OCI-LY3 (cell line): ENCODE data around the gene HIC1.

Experiments used
- H2AFZ ChIP-seq: fragments of 200-600, 300-600 bp; shearing (Covaris generic); 2 replicates; pipeline ENCODE4 v1.6.0; 2014; ENCODE audit warnings: antibody characterized with exemption, low read depth, low read length
- H3K27ac ChIP-seq: fragments of 200-600, 300-600 bp; sonication (generic); 2 replicates; pipeline ENCODE4 v1.5.1; 2014; ENCODE audit warnings: mild to moderate bottlenecking, low read length, moderate library complexity, mixed read lengths
- H3K27me3 ChIP-seq: fragments of 200-600, 300-600 bp; sonication (generic); 2 replicates; pipeline ENCODE4 v1.6.1; 2014; ENCODE audit warnings: low read depth, low read length, mixed read lengths
- H3K36me3 ChIP-seq: fragments of 200-600, 300-600 bp; sonication (generic); replicated peaks from 2 replicates; pipeline ENCODE3; 2014; ENCODE audit warnings: low read depth, low read length, mixed read lengths
- H3K4me1 ChIP-seq: fragments of 300-600, 200-600 bp; sonication (generic); 2 replicates; pipeline ENCODE4 v1.6.1; 2014; ENCODE audit warnings: low read length, mixed read lengths
- H3K4me2 ChIP-seq: fragments of 200-600, 300-600 bp; sonication (generic); 2 replicates; pipeline ENCODE4 v1.6.1; 2014; ENCODE audit warnings: low read length, mixed read lengths
- H3K4me3 ChIP-seq: fragments of 300-600, 200-600 bp; sonication (generic); 2 replicates; pipeline ENCODE4 v1.5.1; 2014; ENCODE audit warnings: antibody characterized with exemption, mild to moderate bottlenecking, low read length, moderate library complexity
- H3K79me2 ChIP-seq: fragments of 300-600, 200-600 bp; shearing (Covaris generic); 2 replicates; pipeline ENCODE4 v1.6.1; 2014; ENCODE audit warnings: mild to moderate bottlenecking, low read length, mixed read lengths
- H3K9ac ChIP-seq: fragments of 300-600, 200-600 bp; shearing (Covaris generic); 2 replicates; pipeline ENCODE4 v1.6.0; 2014; ENCODE audit warnings: mild to moderate bottlenecking, low read length, moderate library complexity
- H3K9me3 ChIP-seq: fragments of 200-600, 300-600 bp; shearing (Covaris generic); 2 replicates; pipeline ENCODE4 v1.6.1; 2014; ENCODE audit warnings: low read length, mixed read lengths; ENCODE audit not compliant: insufficient read depth
- H4K20me1 ChIP-seq: fragments of 200-600, 300-600 bp; sonication (generic); 2 replicates; pipeline ENCODE4 v1.6.1; 2016; ENCODE audit warnings: low read length, mixed read lengths; ENCODE audit not compliant: insufficient read depth
- EZH2phosphoT487 ChIP-seq: fragments of 200-600 bp; shearing (Covaris generic); IDR thresholded peaks from 2 replicates; pipeline ENCODE4 v1.6.1; 2018; ENCODE audit warnings: antibody characterized with exemption, mixed run types, low read depth
- TF ChIP-seq, protein P1 (sequence below): fragments of 200-600, 300-600 bp; sonication (generic); IDR thresholded peaks from 2 replicates; pipeline ENCODE4 v1.5.1; 2014; ENCODE audit warnings: antibody characterized with exemption, low read length, low read depth

Gene HIC1

DNA sequence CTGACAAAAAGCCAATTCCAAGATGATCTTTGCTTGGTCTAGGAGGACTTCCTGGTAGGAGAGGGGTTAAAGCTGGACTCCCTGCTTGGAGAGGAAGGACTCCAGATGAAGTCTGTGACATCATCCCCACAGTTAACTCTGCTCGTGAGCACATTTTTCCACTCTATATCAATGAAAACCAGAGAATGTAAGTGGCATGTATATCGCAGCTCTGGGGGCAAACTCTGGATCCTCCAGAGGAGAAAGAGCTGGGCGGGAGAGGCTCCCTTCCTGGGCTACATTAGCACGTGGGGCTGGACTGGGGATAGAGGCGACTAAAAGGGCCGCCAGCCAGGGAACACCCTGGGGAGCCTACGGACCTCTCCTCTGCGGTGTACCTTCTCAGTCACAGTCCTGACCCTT, 34.1 kb downstream of the HIC1 start:
- Histone ChIP-seq H4K20me1 (peaks cover 27% of the 10 kb centered on the region), H3K4me2 (peak overlapping the region; percentile 85), H3K4me3 (peak overlapping the region; percentile 76), H3K36me3 (no peaks in the 10 kb centered on the region), H3K9me3 (no peaks in the 10 kb centered on the region), H3K27me3 (peaks cover 30% of the 10 kb centered on the region), H3K27ac (peak overlapping the region; percentile 66), H2AFZ (no peak overlapping the region), H3K9ac (peak overlapping the region; percentile 46; the same call in 1 of the 2 replicates), H3K4me1 (peaks cover 58% of the 10 kb centered on the region), H3K79me2 (no peaks in the 10 kb centered on the region)
- no peak for TF ChIP-seq EZH2phosphoT487
- TF ChIP-seq, protein P1, sequence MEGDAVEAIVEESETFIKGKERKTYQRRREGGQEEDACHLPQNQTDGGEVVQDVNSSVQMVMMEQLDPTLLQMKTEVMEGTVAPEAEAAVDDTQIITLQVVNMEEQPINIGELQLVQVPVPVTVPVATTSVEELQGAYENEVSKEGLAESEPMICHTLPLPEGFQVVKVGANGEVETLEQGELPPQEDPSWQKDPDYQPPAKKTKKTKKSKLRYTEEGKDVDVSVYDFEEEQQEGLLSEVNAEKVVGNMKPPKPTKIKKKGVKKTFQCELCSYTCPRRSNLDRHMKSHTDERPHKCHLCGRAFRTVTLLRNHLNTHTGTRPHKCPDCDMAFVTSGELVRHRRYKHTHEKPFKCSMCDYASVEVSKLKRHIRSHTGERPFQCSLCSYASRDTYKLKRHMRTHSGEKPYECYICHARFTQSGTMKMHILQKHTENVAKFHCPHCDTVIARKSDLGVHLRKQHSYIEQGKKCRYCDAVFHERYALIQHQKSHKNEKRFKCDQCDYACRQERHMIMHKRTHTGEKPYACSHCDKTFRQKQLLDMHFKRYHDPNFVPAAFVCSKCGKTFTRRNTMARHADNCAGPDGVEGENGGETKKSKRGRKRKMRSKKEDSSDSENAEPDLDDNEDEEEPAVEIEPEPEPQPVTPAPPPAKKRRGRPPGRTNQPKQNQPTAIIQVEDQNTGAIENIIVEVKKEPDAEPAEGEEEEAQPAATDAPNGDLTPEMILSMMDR = no peak

DNA sequence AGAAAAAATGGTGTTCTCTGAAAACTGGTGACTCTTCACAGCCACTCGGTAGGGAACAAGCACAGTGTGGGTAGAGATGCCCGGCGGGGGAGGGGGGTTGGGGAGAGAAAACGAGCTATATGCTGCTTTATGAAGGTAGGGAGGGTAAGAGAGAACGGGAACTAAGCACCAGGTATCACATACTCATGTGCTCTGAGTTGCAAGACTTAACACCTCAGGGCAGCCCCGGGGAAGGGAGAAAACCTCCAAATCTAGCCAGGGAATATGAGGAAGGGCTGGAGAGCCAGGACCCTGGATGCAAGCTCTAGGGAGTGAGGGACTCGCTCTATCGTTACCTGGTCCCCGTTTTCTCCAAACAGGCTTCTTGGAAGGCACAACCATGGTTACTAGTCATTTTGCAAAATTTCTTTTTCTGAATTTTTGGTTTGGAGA, 35.3 kb downstream of the HIC1 start:
- Histone ChIP-seq H3K4me2 (peak overlapping the region; percentile 85), H3K4me3 (peak overlapping the region; percentile 76), H3K27ac (no peak overlapping the region)

DNA sequence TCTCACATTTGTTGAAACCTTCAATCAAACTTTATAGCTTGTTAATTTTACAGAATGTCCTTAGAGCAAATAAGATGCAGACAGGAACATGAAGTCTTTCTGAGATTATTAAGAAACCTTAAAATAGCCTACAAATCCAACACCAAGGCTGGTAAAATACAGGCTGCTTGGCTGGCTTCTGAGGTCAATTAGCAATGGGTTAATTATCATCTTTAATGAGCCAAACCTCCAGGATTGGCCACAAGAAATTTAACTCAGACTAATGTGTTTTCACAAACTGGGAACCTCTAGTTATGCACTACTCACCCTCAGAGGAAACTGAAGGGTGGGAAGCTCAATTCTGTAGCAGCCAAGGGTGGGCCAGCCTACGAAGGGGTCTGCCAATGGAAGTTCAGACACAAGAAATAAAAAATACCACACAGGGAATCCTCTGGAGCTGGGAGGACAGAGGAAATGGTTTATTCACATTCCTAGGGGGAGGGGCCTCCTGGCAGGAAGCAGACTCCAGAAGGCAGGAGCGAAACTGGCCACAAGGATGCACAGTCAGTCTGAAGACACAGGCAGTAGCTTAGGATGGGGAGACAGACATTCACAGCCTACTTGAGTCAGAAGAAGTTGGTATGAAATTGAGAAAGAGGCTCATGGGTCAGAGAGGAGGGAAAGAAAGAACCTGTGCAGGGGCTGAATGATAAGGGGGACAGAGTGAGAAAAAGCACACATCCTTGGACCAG, 36.1 kb downstream of the HIC1 start:
- Histone ChIP-seq H4K20me1 (peaks cover 13% of the 10 kb centered on the region), H3K4me1 (peaks cover 46% of the 10 kb centered on the region), H3K36me3 (no peaks in the 10 kb centered on the region), H3K4me2 (peak overlapping the region; percentile 85), H3K79me2 (no peaks in the 10 kb centered on the region), H2AFZ (no peak overlapping the region), H3K27ac (no peak overlapping the region), H3K9ac (no peak overlapping the region), H3K9me3 (no peaks in the 10 kb centered on the region), H3K4me3 (no peak overlapping the region), H3K27me3 (peaks cover 19% of the 10 kb centered on the region; the same call in 1 of the 2 replicates)
- TF ChIP-seq, protein P1 = no peak
- TF ChIP-seq EZH2phosphoT487 = no peak

More for the DNA sequence above, 35.3 kb downstream of the HIC1 start:
- Histone ChIP-seq H3K9ac (peak overlapping the region; percentile 41; the same call in 1 of the 2 replicates), H3K79me2 (no peaks in the 10 kb centered on the region), H3K27me3 (peaks cover 24% of the 10 kb centered on the region; the same call in 1 of the 2 replicates), H3K9me3 (no peaks in the 10 kb centered on the region), H3K4me1 (peaks cover 49% of the 10 kb centered on the region), H2AFZ (no peak overlapping the region), H3K36me3 (no peaks in the 10 kb centered on the region), H4K20me1 (peaks cover 20% of the 10 kb centered on the region)
- TF ChIP-seq, protein P1 = no peak
- TF ChIP-seq EZH2phosphoT487 = no peak

GRCh38 chr17:2092253-2092652, 37.4 kb downstream of the HIC1 start:
- no peak overlapping the region for H2AFZ ChIP-seq
- H3K36me3 ChIP-seq = no peaks in the 10 kb centered on the region
- TF ChIP-seq EZH2phosphoT487 = no peak
- TF ChIP-seq, protein P1 = no peak
- peaks cover 14% of the 10 kb centered on the region; the same call in 1 of the 2 replicates for H3K27me3 ChIP-seq
- no peak overlapping the region for H3K9ac ChIP-seq
- H4K20me1 ChIP-seq = peaks cover 2% of the 10 kb centered on the region
- no peak overlapping the region for H3K27ac ChIP-seq
- peaks cover 33% of the 10 kb centered on the region for H3K4me1 ChIP-seq
- H3K4me2 ChIP-seq = no peak overlapping the region
- no peaks in the 10 kb centered on the region for H3K79me2 ChIP-seq
- H3K4me3 ChIP-seq = no peak overlapping the region
- H3K9me3 ChIP-seq = no peaks in the 10 kb centered on the region
